ENCODE data around the gene MTHFD2.

MTHFD2 gene

GRCh38 chr2:74239346-74239745 lies 40.9 kb downstream of the MTHFD2 start:
- DNase-seq (ENCODE audit: insufficient read length, low spot score) (no peak), FAIRE-seq (no peak)
- no peak for TF ChIP-seq TAF1 (IDR thresholded peaks at IDR 0.05; ENCODE audit: low read depth, low read length)
- no peak for TF ChIP-seq POLR2A (IDR thresholded peaks at IDR 0.05; ENCODE audit: low read depth, low read length)
- TF ChIP-seq POLR2AphosphoS5 (IDR thresholded peaks at IDR 0.05; ENCODE audit: low read depth, low read length) = no peak
- no peak for TF ChIP-seq SPI1 (IDR thresholded peaks at IDR 0.05; ENCODE audit: low read depth, low read length)
- TF ChIP-seq PAX5 (IDR thresholded peaks at IDR 0.05; ENCODE audit: insufficient read depth, low read length, severe bottlenecking) = no peak
- no peak for TF ChIP-seq POU2F2 (IDR thresholded peaks at IDR 0.05; ENCODE audit: low read depth, low read length)

- TF ChIP-seq POLR2A (IDR thresholded peaks at IDR 0.05; ENCODE audit: low read depth, low read length) (no peak), SPI1 (IDR thresholded peaks at IDR 0.05; ENCODE audit: low read depth, low read length) (no peak), TAF1 (IDR thresholded peaks at IDR 0.05; ENCODE audit: low read depth, low read length) (no peak), POU2F2 (IDR thresholded peaks at IDR 0.05; ENCODE audit: low read depth, low read length) (no peak), PAX5 (IDR thresholded peaks at IDR 0.05; ENCODE audit: insufficient read depth, low read length, severe bottlenecking) (no peak), POLR2AphosphoS5 (IDR thresholded peaks at IDR 0.05; ENCODE audit: low read depth, low read length) (no peak)
- DNase-seq (ENCODE audit: insufficient read length, low spot score) (no peak), FAIRE-seq (no peak)
Observed at GRCh38 chr2:74242354-74243071, 44.1 kb downstream of the MTHFD2 start.

DNA sequence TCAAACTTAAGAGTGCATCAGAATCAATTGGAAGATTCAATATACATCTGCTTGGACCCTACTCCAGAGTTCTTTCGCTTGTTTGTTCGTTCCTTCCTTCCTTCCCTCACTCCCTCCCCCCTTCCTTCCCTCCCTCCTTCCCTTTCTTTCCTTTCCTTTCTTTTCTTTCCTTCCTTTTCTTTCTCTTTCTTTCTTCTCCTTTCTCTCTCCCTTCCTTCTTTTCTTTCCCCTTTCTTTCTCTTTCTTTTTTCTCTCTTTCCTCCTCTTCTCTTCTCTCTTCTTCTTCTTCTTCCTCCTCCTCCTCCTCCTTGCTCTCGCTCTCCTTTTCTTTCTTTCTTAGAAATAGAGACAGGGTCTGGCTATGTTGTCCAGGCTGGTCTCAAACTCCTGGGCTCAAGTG lies 45.9 kb downstream of the MTHFD2 start:
- FAIRE-seq = no peak
- no peak for DNase-seq (ENCODE audit: insufficient read length, low spot score)

DNA sequence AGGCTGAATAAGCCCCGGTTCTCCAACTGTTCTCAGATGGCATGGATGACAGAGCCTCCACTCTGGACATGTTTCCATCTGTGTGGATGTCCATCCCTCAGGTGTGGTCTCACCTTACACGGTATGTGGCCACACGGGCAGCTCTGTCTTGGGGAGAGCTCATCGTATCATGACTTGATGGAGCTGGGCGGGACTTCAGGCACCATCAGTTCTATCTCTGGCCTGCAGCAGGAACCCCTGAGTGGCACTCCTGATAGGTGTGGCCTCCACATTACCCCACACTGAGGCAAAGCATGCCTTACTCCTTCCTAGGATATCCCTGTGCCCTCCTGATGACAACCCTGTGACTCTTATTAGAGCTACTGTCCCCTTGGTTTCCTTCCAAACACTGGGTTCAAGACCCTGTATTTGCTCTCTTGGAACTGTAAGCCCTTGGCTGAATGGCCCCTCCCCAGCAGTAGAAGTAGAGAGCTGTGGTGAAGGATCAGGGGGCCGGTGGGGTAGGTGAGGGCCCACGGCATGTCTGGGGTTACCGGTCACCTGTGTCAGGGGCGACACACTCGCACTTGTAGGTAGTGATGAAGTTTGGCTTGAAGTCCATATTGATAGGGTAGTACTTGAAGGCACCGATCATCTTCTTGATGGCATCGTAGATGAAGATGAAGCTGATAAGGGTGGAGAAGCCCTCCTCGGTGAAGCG lies 48.2 kb downstream of the MTHFD2 start:
- FAIRE-seq = no peak
- no peak for DNase-seq (ENCODE audit: insufficient read length, low spot score)
- TF ChIP-seq TAF1 (IDR thresholded peaks at IDR 0.05; ENCODE audit: low read depth, low read length) (no peak), POLR2A (IDR thresholded peaks at IDR 0.05; ENCODE audit: low read depth, low read length) (no peak), SPI1 (IDR thresholded peaks at IDR 0.05; ENCODE audit: low read depth, low read length) (no peak), POU2F2 (IDR thresholded peaks at IDR 0.05; ENCODE audit: low read depth, low read length) (no peak), PAX5 (IDR thresholded peaks at IDR 0.05; ENCODE audit: insufficient read depth, low read length, severe bottlenecking) (no peak), POLR2AphosphoS5 (IDR thresholded peaks at IDR 0.05; ENCODE audit: low read depth, low read length) (no peak)

More for the DNA sequence above, 45.9 kb downstream of the MTHFD2 start:
- TF ChIP-seq POU2F2 (IDR thresholded peaks at IDR 0.05; ENCODE audit: low read depth, low read length) = no peak
- TF ChIP-seq TAF1 (IDR thresholded peaks at IDR 0.05; ENCODE audit: low read depth, low read length) = no peak
- TF ChIP-seq PAX5 (IDR thresholded peaks at IDR 0.05; ENCODE audit: insufficient read depth, low read length, severe bottlenecking) = no peak
- no peak for TF ChIP-seq POLR2AphosphoS5 (IDR thresholded peaks at IDR 0.05; ENCODE audit: low read depth, low read length)
- TF ChIP-seq POLR2A (IDR thresholded peaks at IDR 0.05; ENCODE audit: low read depth, low read length) = no peak
- no peak for TF ChIP-seq SPI1 (IDR thresholded peaks at IDR 0.05; ENCODE audit: low read depth, low read length)

DNA sequence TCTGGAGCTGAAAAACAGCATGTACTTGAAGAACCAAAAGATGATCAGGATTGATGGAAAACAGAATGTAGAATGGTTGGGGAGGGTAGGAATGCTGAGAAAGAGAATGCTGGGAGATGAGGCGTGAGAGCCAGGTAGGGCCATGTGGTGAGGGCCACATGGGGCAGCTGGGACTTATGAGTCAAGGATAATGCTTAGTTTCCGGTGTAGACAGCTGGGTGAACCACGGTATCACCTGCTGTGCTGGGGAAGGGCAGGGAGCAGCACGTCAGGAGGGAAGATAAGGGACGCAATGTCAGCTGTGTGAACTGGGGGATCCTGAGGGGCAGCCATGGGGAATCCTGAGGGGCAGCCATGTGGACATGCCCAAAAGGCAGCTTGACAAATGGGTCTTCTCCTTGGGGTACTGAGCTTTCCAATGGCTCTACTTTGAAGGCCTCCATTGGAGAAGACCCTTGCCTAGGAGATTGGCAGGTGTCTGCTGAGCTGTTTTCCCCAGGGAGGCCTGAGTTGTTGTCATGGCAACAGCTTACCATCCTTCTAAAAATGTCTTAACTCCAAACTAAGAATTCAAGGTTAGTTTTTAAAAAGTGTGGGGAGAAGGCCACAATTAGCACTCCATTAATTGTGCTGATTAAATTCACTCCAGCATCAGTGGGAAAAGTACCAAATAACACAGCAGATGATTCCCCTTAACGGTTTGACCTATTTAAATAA lies 51.1 kb downstream of the MTHFD2 start:
- DNase-seq (ENCODE audit: insufficient read length, low spot score) (no peak), FAIRE-seq (no peak)
- TF ChIP-seq POLR2AphosphoS5 (IDR thresholded peaks at IDR 0.05; ENCODE audit: low read depth, low read length) (no peak), PAX5 (IDR thresholded peaks at IDR 0.05; ENCODE audit: insufficient read depth, low read length, severe bottlenecking) (no peak), POLR2A (IDR thresholded peaks at IDR 0.05; ENCODE audit: low read depth, low read length) (no peak), POU2F2 (IDR thresholded peaks at IDR 0.05; ENCODE audit: low read depth, low read length) (no peak), TAF1 (IDR thresholded peaks at IDR 0.05; ENCODE audit: low read depth, low read length) (no peak), SPI1 (IDR thresholded peaks at IDR 0.05; ENCODE audit: low read depth, low read length) (no peak)

DNA sequence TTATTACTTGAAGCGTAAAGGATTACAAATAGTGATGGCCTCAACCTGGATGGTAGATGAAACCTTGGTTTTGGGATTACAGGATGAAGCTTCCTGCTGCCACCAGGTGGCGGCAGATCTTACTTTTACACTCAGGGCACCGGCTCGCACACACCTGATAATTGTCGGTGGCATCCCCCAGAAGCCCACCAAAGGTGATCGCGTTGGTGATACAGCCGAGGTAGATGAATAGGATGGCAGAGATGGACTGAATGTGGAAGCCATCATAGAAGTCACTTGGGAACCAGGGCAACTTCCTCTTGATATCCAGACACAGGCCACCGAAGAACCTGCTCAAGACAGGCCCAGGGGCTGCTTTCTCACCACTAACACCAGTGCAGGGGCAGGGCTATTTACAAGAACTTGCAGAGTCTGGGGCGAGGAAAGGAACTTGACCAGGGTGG lies 51.8 kb downstream of the MTHFD2 start:
- FAIRE-seq (peak; percentile 84), DNase-seq (ENCODE audit: insufficient read length, low spot score) (peak; percentile 63)
- TF ChIP-seq PAX5 (IDR thresholded peaks at IDR 0.05; ENCODE audit: insufficient read depth, low read length, severe bottlenecking) (no peak), POLR2AphosphoS5 (IDR thresholded peaks at IDR 0.05; ENCODE audit: low read depth, low read length) (no peak), POLR2A (IDR thresholded peaks at IDR 0.05; ENCODE audit: low read depth, low read length) (no peak), SPI1 (IDR thresholded peaks at IDR 0.05; ENCODE audit: low read depth, low read length) (no peak), POU2F2 (IDR thresholded peaks at IDR 0.05; ENCODE audit: low read depth, low read length) (no peak), TAF1 (IDR thresholded peaks at IDR 0.05; ENCODE audit: low read depth, low read length) (no peak)

- DNase-seq (ENCODE audit: insufficient read length, low spot score) = no peak
- no peak for FAIRE-seq
- TF ChIP-seq POLR2AphosphoS5 (IDR thresholded peaks at IDR 0.05; ENCODE audit: low read depth, low read length) = no peak
- no peak for TF ChIP-seq PAX5 (IDR thresholded peaks at IDR 0.05; ENCODE audit: insufficient read depth, low read length, severe bottlenecking)
- no peak for TF ChIP-seq POLR2A (IDR thresholded peaks at IDR 0.05; ENCODE audit: low read depth, low read length)
- no peak for TF ChIP-seq POU2F2 (IDR thresholded peaks at IDR 0.05; ENCODE audit: low read depth, low read length)
- TF ChIP-seq TAF1 (IDR thresholded peaks at IDR 0.05; ENCODE audit: low read depth, low read length) = no peak
- TF ChIP-seq SPI1 (IDR thresholded peaks at IDR 0.05; ENCODE audit: low read depth, low read length) = no peak
Observed at GRCh38 chr2:74252036-74252435, 53.6 kb downstream of the MTHFD2 start.

GRCh38 chr2:74252862-74253261 lies 54.4 kb downstream of the MTHFD2 start:
- DNase-seq (ENCODE audit: insufficient read length, low spot score) = no peak
- TF ChIP-seq SPI1 (IDR thresholded peaks at IDR 0.05; ENCODE audit: low read depth, low read length) = no peak
- no peak for TF ChIP-seq POLR2AphosphoS5 (IDR thresholded peaks at IDR 0.05; ENCODE audit: low read depth, low read length)
- no peak for TF ChIP-seq POU2F2 (IDR thresholded peaks at IDR 0.05; ENCODE audit: low read depth, low read length)
- TF ChIP-seq TAF1 (IDR thresholded peaks at IDR 0.05; ENCODE audit: low read depth, low read length) = no peak
- no peak for TF ChIP-seq POLR2A (IDR thresholded peaks at IDR 0.05; ENCODE audit: low read depth, low read length)
- no peak for TF ChIP-seq PAX5 (IDR thresholded peaks at IDR 0.05; ENCODE audit: insufficient read depth, low read length, severe bottlenecking)
- FAIRE-seq = no peak
